SW480 (cell line): ENCODE data around the gene TTC39B.
"Not testable (repeated sequence)": the region's sequence is repeated elsewhere in the genome, so short reads cannot be mapped to it uniquely, and the experiment has no call there.

Experiments used
- DNase-seq: peaks from one replicate; pipeline ENCODE4 v3.0.0-alpha.2; 2016; ENCODE audit warnings: low spot score

TTC39B gene

GRCh38 chr9:15264918-15265317, 42.1 kb downstream of the TTC39B start:
- DNase-seq, result no peak

DNA sequence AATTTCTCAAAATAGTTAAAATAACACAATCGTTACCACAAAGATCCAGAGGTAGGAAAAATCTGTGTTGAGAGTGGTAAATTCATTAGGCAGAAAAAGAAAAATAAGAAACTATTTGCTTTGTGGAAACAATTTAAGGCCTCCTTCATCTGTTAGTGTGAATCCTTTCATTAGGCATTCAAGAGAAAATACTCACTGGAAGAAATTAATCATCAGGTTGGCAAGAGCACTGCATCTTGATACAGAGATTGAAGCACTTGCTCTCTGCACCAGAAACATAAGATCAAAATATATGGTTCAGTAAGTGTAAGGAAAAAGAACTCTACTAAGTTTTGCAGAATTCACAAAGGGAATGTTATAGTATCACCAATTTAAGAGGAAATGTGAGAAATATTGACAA, 44.4 kb downstream of the TTC39B start:
- DNase-seq, result no peak

- DNase-seq, result no peak
Observed at GRCh38 chr9:15256426-15256825, 50.6 kb downstream of the TTC39B start.

DNA sequence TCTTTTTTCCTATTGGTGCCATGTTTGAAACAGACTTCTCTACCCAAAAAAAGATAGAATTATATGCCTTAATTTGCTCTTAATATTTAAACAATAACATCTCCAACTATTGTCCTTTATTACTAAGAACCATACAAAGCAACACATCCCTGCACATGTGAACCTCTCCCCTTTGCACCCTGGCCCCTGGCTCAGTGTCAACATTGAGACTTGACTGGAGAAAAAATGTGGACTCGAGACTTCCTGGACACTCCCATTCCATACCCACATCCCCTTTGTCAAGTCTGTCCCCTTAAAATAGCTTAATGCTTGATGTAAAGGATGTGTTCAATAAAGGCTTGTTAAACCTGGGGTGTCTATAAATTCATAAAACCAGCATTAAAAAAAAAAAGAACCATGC, 53.2 kb downstream of the TTC39B start:
- no peak for DNase-seq

- DNase-seq, result no peak
Observed at GRCh38 chr9:15253197-15253596, 53.8 kb downstream of the TTC39B start.

DNA sequence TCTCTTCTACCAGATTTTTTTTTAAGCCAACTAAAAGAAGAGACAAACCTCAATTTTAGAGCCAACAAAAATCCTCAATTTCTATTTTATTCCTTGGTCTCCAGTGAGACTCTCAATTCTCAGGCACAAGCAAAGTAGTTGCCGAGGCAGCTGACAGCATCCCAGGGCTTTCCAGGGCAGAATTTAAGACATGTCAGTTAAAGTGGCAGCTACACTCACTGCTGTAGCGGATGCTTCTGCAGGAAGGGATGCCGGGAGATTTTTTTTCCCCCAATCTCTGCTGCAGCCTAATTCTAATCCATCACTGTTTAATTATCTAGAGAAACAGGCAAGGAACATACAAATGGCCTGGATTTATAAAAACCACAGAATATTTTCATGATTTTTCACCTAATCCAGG, 57.0 kb downstream of the TTC39B start:
- no peak for DNase-seq

GRCh38 chr9:15249042-15249818, 57.8 kb downstream of the TTC39B start:
- DNase-seq, result no peak

DNA sequence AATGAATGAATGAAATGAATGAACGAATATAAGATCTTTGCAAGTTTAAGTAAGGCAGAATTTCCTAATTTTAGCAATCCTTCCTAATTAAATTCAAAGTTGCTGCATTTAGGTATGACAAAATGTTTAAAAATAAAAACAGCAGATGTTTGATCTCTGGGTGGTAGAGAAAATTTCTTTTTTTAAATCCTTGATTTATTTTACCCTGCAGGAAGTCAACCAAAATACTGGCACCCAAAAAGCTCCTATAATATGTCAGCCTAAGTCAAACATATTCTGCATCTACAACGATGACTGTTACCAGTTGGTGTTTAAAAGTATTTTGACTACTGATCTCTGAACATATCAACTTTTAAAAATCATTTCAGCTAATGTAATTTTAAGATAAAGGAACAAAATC, 58.4 kb downstream of the TTC39B start:
- DNase-seq, result no peak

GRCh38 chr9:15248081-15248480, 58.9 kb downstream of the TTC39B start:
- no peak for DNase-seq

GRCh38 chr9:15246708-15247107, 60.3 kb downstream of the TTC39B start:
- DNase-seq, result peak; percentile 16

DNA sequence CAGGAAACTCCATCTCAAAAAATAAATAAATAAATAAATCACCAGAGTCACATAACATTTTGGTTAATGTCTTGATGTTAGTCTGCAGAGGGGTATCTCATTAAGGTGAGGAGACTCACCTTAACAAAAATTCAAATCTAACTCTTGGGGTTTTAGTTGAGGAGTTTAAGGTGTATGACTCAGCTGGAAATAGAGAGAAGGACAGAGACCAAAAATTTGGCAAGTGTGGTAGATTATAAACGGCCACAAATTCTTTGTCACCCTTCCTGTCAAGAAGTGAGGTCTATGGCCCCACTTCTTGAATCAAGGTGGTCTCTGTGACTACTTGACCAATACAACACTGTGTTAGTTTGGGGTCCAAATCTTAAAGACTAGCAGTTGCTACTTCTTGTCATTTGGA, 60.8 kb downstream of the TTC39B start:
- no peak for DNase-seq

GRCh38 chr9:15244001-15244441, 63.0 kb downstream of the TTC39B start:
- DNase-seq, result no peak

DNA sequence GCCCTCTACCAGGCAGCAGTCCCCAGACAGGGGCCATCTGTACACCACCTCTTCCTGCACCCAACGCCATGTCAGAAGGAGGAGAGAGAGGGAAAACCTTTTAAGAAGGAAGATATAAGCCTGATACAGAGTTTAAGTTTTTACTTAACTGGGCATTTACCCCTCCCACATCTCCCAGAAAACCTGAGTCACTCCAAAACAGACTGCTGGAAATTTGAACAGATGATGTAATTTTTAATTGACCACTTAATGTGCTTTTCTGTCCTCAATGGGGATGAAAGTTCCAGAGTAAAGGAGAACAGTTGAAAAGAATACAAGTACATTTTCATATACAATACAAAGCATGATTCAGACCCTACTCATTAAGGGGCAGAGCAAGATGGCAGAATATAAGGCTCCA, 63.9 kb downstream of the TTC39B start:
- no peak for DNase-seq

DNA sequence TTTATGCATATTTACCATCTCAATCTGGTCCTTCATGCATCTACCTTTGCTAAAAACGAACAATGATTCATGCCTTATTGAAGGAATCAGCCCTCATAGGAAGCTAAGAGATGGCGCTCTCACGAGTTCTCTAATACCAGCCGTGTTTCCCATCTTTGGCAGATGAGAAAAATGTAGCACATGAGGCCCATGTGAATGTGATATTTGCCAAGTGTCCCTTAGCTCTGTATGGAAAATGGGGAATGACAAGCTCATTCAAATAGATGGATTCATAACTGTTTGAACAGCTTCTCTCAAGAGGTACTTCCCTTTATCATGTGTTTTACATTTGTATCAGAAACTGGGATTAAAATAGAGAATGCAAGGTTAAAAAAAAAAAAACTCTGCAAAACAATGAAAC, 66.1 kb downstream of the TTC39B start:
- no peak for DNase-seq

- DNase-seq, result no peak
Observed at GRCh38 chr9:15239816-15240215, 67.2 kb downstream of the TTC39B start.

- DNase-seq, result no peak
Observed at GRCh38 chr9:15238646-15239045, 68.4 kb downstream of the TTC39B start.

DNA sequence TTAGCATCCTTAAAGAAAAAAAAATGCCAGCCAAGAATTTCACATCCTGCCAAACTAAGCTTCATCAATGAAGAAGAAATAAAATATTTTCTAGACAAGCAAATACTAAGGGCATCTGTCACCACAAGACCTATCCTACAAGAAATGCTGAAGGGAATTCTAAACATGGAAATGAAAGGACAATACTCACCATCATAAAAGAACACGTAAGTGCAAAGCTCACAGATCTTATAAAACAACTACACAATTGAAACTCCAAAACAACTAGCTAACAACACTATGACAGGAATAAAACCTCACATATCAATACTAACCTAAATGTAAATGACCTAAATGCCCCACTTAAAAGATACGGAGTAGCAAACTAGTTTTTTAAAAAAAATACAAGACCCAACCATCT, 71.4 kb downstream of the TTC39B start:
- DNase-seq, result no peak

DNA sequence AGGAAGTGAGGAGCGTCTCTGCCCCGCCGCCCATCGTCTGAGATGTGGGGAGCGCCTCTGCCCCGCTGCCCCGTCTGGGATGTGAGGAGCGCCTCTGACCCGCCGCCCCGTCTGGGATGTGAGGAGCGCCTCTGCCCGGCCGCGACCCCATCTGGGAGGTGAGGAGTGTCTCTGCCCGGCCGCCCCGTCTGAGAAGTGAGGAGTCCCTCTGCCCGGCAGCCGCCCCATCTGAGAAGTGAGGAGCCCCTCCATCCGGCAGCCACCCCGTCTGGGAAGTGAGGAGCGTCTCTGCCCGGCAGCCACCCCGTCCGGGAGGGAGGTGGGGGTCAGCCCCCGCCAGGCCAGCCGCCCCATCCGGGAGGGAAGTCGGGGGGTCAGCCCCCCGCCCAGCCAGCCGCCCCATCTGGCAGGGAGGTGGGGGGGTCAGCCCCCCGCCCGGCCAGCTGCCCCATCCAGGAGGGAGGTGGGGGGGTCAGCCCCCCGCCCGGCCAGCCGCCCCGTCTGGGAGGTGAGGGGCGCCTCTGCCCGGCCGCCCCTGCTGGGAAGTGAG, 73.0 kb downstream of the TTC39B start:
- not testable (repeated sequence) for DNase-seq

GRCh38 chr9:15232706-15233280, 74.2 kb downstream of the TTC39B start:
- DNase-seq, result not testable (repeated sequence)

DNA sequence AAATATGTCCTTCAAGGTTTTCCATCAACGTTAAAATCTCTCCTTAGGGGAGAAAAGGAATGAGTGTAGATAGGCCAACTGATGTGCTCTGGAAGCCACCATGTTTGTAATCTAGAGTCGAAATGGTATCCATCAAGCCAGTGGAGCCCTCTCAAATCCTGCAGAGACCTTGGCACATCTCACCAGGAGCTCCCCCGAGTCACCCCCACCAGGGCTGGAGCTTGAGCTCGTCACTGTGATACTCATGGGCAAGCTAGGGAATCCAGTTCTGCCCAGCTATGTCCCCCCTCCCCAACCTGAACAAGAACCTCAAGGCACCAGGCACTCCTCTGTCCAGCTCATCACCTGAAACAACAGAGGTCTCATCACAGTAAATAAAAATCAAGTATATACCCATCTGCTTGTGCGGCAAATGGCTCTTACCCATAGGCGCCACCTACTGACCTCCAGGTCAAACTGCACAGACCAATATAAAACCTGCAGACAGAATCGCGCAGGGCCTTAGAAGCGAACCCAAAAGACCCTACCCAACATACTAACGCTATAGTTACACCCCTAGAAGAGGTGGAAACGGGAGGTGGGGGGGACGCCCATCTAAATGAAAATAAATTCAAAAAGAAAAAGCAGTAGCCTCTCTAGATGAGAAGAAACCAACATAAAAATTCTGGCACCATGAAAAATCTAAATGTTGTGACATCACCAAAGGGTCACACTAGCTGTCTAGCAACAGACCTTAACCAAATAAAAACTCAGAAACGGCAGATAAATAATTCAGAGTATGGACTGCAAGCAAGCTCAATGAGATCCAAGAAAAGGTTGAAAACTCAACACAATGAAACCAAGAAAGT, 75.0 kb downstream of the TTC39B start:
- DNase-seq, result peak; percentile 33

- no peak for DNase-seq
Observed at GRCh38 chr9:15229409-15229808, 77.6 kb downstream of the TTC39B start.

GRCh38 chr9:15227491-15227890, 79.5 kb downstream of the TTC39B start:
- DNase-seq, result no peak
